HCT116 (cell line): ENCODE results near the gene ZMYND11. TPM values are rescaled to one million over a fixed set of nuclear protein-coding genes. Genes with fewer than 3 reads are reported as not detected.

Source experiments
- ATAC-seq: fragments of 200-7000 bp; cut with Tn5 transposase; 2 replicates; pipeline ENCODE4 v1.9.1; 2020; ENCODE audit warnings: mild to moderate bottlenecking, moderate library complexity
- BruUV-seq: library from RNA; stranded (reverse); fragments of 400-500 nt; replicated peaks from 2 replicates; lab custom pipeline; 2021; lab: Mats Ljungman, UMichigan
- CTCF ChIA-PET: fragments of 300-600 bp; sonication (Branson Sonifier 250); formaldehyde crosslinking; loops from one replicate; lab custom pipeline; 2021; ENCODE audit warnings: antibody characterized with exemption; lab: Charles Lee
- POLR2A ChIA-PET: fragments of 300-600, 350-600 bp; sonication (Branson Sonifier 250); formaldehyde crosslinking; loops from one replicate; lab custom pipeline; 2021; ENCODE audit warnings: antibody characterized with exemption; lab: Charles Lee
- RAD21 ChIA-PET, 2 experiments: fragments of 300-600 bp; sonication (Branson Sonifier 250); formaldehyde crosslinking; loops; one replicate each; lab custom pipeline; 2023; ENCODE audit warnings: low total read pairs in 2 of 2; ENCODE audit not compliant: uncharacterized antibody in 2 of 2, unreplicated experiment in 2 of 2, low non-redundant PET in 1 of 2; lab: Charles Lee
- DNase-seq: peaks from one replicate; pipeline ENCODE4 v3.0.0-alpha.2; 2010; ENCODE audit warnings: low read depth, low spot score
- H2AFZ ChIP-seq: fragments of 200-600 bp; shearing (Covaris generic), sonication (generic); 2 replicates; pipeline ENCODE4 v1.6.1; 2017; ENCODE audit warnings: low read depth, mixed run types, mixed read lengths, antibody characterized with exemption, low read length; ENCODE audit not compliant: poor library complexity, severe bottlenecking
- H3K27ac ChIP-seq: 2 replicates; pipeline ENCODE4 v1.5.1; 2012; ENCODE audit warnings: low read depth, low read length
- H3K27me3 ChIP-seq: fragments of 200-600 bp; sonication (generic); 2 replicates; pipeline ENCODE4 v1.6.1; 2016; ENCODE audit warnings: mixed run types, low read length, mixed read lengths; ENCODE audit not compliant: insufficient read depth
- H3K36me3 ChIP-seq, 2 experiments: fragments of 200-500 bp in 1 of 2; fragments of 200-600 bp in 1 of 2; sonication (Bioruptor generic) in 1 of 2; sonication (generic) in 1 of 2; 2 replicates each; pipeline versions ENCODE4 v1.5.1 to v1.6.1; 2014 to 2016; ENCODE audit warnings: low read length in 2 of 2, inconsistent platforms in 1 of 2, mixed read lengths in 1 of 2, mixed run types in 1 of 2; ENCODE audit not compliant: insufficient read depth in 2 of 2, control insufficient read depth in 1 of 2
- H3K4me1 ChIP-seq, 2 experiments: fragments of 200-600 bp in 1 of 2; sonication (generic) in 1 of 2; 2 replicates each; pipeline versions ENCODE4 v1.5.1 to v1.6.1; 2012 to 2017; ENCODE audit warnings: low read length in 2 of 2, inconsistent platforms in 1 of 2, mild to moderate bottlenecking in 1 of 2, mixed read lengths in 1 of 2, mixed run types in 1 of 2, moderate library complexity in 1 of 2; ENCODE audit not compliant: insufficient read depth in 2 of 2, control insufficient read depth in 1 of 2
- H3K4me2 ChIP-seq: fragments of 200-600 bp; sonication (generic); 2 replicates; pipeline ENCODE4 v1.6.1; 2017; ENCODE audit warnings: mixed run types, low read length, mixed read lengths
- H3K4me3 ChIP-seq, 2 experiments: fragments of 200-600 bp in 1 of 2; sonication (generic) in 1 of 2; replicated peaks in 1 of 2; 2 replicates each; pipeline ENCODE4 v1.5.1; 2011 to 2016; ENCODE audit warnings: low read length in 2 of 2, control low read depth in 1 of 2, low read depth in 1 of 2, mild to moderate bottlenecking in 1 of 2, mixed read lengths in 1 of 2, mixed run types in 1 of 2
- H3K79me2 ChIP-seq: fragments of 200-600 bp; sonication (generic); 2 replicates; pipeline ENCODE4 v1.6.1; 2017; ENCODE audit warnings: mild to moderate bottlenecking, mixed run types, low read length, moderate library complexity, mixed read lengths; ENCODE audit not compliant: insufficient read depth
- H3K9ac ChIP-seq: fragments of 200-600 bp; sonication (generic); 2 replicates; pipeline ENCODE4 v1.6.1; 2016; ENCODE audit warnings: low read length, mixed read lengths
- H3K9me2 ChIP-seq: fragments of 200-600 bp; sonication (generic), shearing (Covaris generic); 2 replicates; pipeline ENCODE4 v1.6.1; 2017; ENCODE audit warnings: mixed run types, mild to moderate bottlenecking, moderate library complexity; ENCODE audit not compliant: insufficient read depth
- H3K9me3 ChIP-seq, 2 experiments: fragments of 200-500 bp in 1 of 2; fragments of 200-600 bp in 1 of 2; sonication (Bioruptor generic) in 1 of 2; sonication (generic) in 1 of 2; 2 replicates each; pipeline ENCODE4 v1.6.1; 2014 to 2017; ENCODE audit warnings: low read length in 2 of 2, mixed read lengths in 2 of 2, inconsistent platforms in 1 of 2, low read depth in 1 of 2, mild to moderate bottlenecking in 1 of 2, mixed run types in 1 of 2, moderate library complexity in 1 of 2; ENCODE audit not compliant: control insufficient read depth in 1 of 2, insufficient read depth in 1 of 2
- H4K20me1 ChIP-seq: fragments of 200-600 bp; sonication (generic), shearing (Covaris generic); 2 replicates; pipeline ENCODE4 v1.6.1; 2017; ENCODE audit warnings: mixed run types, mild to moderate bottlenecking, moderate library complexity; ENCODE audit not compliant: insufficient read depth
- CBX3 ChIP-seq: IDR thresholded peaks from 2 replicates; pipeline ENCODE4 v1.6.1; 2012; ENCODE audit warnings: low read depth
- CEBPB ChIP-seq: IDR thresholded peaks from 2 replicates; pipeline ENCODE4 v1.6.1; 2012; ENCODE audit warnings: low read depth
- CTCF ChIP-seq, 3 experiments: fragments of 200-600 bp in 1 of 3; sonication (generic) in 1 of 3; IDR thresholded peaks in 2 of 3; conservative IDR thresholded peaks in 1 of 3; 2 replicates each; pipeline ENCODE4 v1.5.1; 2012 to 2017; ENCODE audit warnings: low read depth in 2 of 3, low read length in 2 of 3, antibody characterized with exemption in 1 of 3, borderline replicate concordance in 1 of 3, control low read depth in 1 of 3, mild to moderate bottlenecking in 1 of 3, mixed read lengths in 1 of 3, mixed run types in 1 of 3, moderate library complexity in 1 of 3; ENCODE audit not compliant: insufficient read depth in 1 of 3
- EGR1 ChIP-seq: IDR thresholded peaks from 2 replicates; pipeline ENCODE4 v1.6.1; 2012; ENCODE audit warnings: low read depth
- FOSL1 ChIP-seq: IDR thresholded peaks from 2 replicates; pipeline ENCODE4 v1.6.1; 2012; ENCODE audit warnings: low read depth
- MAX ChIP-seq: IDR thresholded peaks from 2 replicates; pipeline ENCODE4 v1.6.1; 2012
- POLR2A ChIP-seq: IDR thresholded peaks from 2 replicates; pipeline ENCODE4 v1.7.0; 2011; ENCODE audit warnings: borderline replicate concordance; ENCODE audit not compliant: insufficient read depth, insufficient read length; ENCODE audit errors: extremely low read depth
- POLR2AphosphoS5 ChIP-seq: IDR thresholded peaks from 2 replicates; pipeline ENCODE4 v1.6.1; 2011; ENCODE audit warnings: mild to moderate bottlenecking, low read depth, low read length, moderate library complexity
- RAD21 ChIP-seq: IDR thresholded peaks from 2 replicates; pipeline ENCODE4 v1.6.1; 2012; ENCODE audit warnings: low read depth, mild to moderate bottlenecking
- SRF ChIP-seq: IDR thresholded peaks from 2 replicates; pipeline ENCODE4 v1.6.1; 2012; ENCODE audit warnings: low read depth
- YY1 ChIP-seq: IDR thresholded peaks from 2 replicates; pipeline ENCODE4 v1.6.1; 2011; ENCODE audit warnings: low read length, low read depth, moderate library complexity, mild to moderate bottlenecking; ENCODE audit not compliant: insufficient replicate concordance; ENCODE audit errors: extremely low read depth
- ZBTB33 ChIP-seq: IDR thresholded peaks from 2 replicates; pipeline ENCODE4 v1.6.1; 2011; ENCODE audit warnings: mild to moderate bottlenecking, low read length, moderate library complexity; ENCODE audit not compliant: insufficient replicate concordance; ENCODE audit errors: extremely low read depth
- ZFX ChIP-seq: fragments of 450-650 bp; IDR thresholded peaks from 2 replicates; pipeline ENCODE4 v1.6.1; 2017
- ZNF274 ChIP-seq: fragments of 200-500 bp; sonication (Bioruptor generic); IDR thresholded peaks from 2 replicates; pipeline ENCODE4 v1.6.1; 2014; ENCODE audit warnings: mild to moderate bottlenecking, low read depth, low read length, inconsistent platforms
- intact Hi-C: fragments of 100-400 bp; cut with micrococcal nuclease; formaldehyde crosslinking; loops from 2 replicates; pipeline ENCODE4 v1.10.0; 2022
- total RNA-seq: library from RNA; stranded (reverse); gene quantifications from one replicate; pipeline ENCODE4 v1.2.1, GENCODE V29; 2021; ENCODE audit not compliant: unreplicated experiment

ZMYND11 gene
- total RNA-seq, 1 experiment from 2014 or later: 28.3 TPM

GRCh38 chr10:230758-231157 is 95.5 kb downstream of the ZMYND11 start:
- no peaks in the 10 kb centered on the region for H3K79me2 ChIP-seq
- no peaks in the 10 kb centered on the region for H3K9me3 ChIP-seq
- no peaks in the 10 kb centered on the region for H3K36me3 ChIP-seq
- CTCF ChIA-PET: interaction anchor here (0.6 to 2.5 kb wide), 10 partner anchors 8 to 57 kb away, joined by 3 to 11 read pairs (median 6); no protein-coding TSS in a partner anchor
- H3K9ac ChIP-seq: no peak overlapping the region
- H2AFZ ChIP-seq: no peak overlapping the region
- peak; percentile 8 for DNase-seq
- BruUV-seq: no TSS peak
- H4K20me1 ChIP-seq: no peaks in the 10 kb centered on the region
- peak; percentile 88 for ATAC-seq
- no peaks in the 10 kb centered on the region for H3K4me1 ChIP-seq
- intact Hi-C loops: no loop called here
- TF ChIP-seq ZFX (no peak), YY1 (no peak), CTCF (IDR thresholded peaks at IDR 0.05 in 2 of 3, conservative IDR thresholded peaks at IDR 0.05 in 1 of 3; ENCODE audit: borderline replicate concordance in 1 of 3, insufficient read depth in 1 of 3, low read depth in 2 of 3, low read length in 2 of 3) (peak; percentile 32 to 83 (median 79); a peak in 5 of 6 replicates), MAX (no peak), RAD21 (peak; percentile 36), CEBPB (no peak), POLR2AphosphoS5 (no peak)
- POLR2A ChIA-PET: no interaction called here
- RAD21 ChIA-PET: no interaction called here
- H3K4me2 ChIP-seq: no peak overlapping the region
- H3K27me3 ChIP-seq: no peaks in the 10 kb centered on the region
- H3K27ac ChIP-seq: no peak overlapping the region
- no peaks in the 10 kb centered on the region for H3K9me2 ChIP-seq
- no peak overlapping the region for H3K4me3 ChIP-seq

GRCh38 chr10:232061-232460 is 96.8 kb downstream of the ZMYND11 start:
- no peaks in the 10 kb centered on the region for H3K4me1 ChIP-seq
- H3K4me3 ChIP-seq: no peak overlapping the region
- ChIA-PET POLR2A (no interaction called here), CTCF (no interaction called here), RAD21 (no interaction called here)
- no peak overlapping the region for H3K4me2 ChIP-seq
- H3K79me2 ChIP-seq: no peaks in the 10 kb centered on the region
- ATAC-seq (no peak), DNase-seq (no peak)
- H3K9me3 ChIP-seq: no peaks in the 10 kb centered on the region
- BruUV-seq: no TSS peak
- intact Hi-C loops: no loop called here
- no peaks in the 10 kb centered on the region for H3K9me2 ChIP-seq
- no peaks in the 10 kb centered on the region for H3K27me3 ChIP-seq
- no peak overlapping the region for H2AFZ ChIP-seq
- no peaks in the 10 kb centered on the region for H3K36me3 ChIP-seq
- H4K20me1 ChIP-seq: no peaks in the 10 kb centered on the region
- no peak for TF ChIP-seq ZBTB33
- no peak for TF ChIP-seq EGR1
- TF ChIP-seq FOSL1: no peak
- no peak for TF ChIP-seq ZNF274
- TF ChIP-seq CBX3: no peak
- TF ChIP-seq POLR2A: no peak
- no peak for TF ChIP-seq SRF
- H3K9ac ChIP-seq: no peak overlapping the region
- H3K27ac ChIP-seq: no peak overlapping the region
